ENCODE results near the gene SCYGR7.

DNA sequence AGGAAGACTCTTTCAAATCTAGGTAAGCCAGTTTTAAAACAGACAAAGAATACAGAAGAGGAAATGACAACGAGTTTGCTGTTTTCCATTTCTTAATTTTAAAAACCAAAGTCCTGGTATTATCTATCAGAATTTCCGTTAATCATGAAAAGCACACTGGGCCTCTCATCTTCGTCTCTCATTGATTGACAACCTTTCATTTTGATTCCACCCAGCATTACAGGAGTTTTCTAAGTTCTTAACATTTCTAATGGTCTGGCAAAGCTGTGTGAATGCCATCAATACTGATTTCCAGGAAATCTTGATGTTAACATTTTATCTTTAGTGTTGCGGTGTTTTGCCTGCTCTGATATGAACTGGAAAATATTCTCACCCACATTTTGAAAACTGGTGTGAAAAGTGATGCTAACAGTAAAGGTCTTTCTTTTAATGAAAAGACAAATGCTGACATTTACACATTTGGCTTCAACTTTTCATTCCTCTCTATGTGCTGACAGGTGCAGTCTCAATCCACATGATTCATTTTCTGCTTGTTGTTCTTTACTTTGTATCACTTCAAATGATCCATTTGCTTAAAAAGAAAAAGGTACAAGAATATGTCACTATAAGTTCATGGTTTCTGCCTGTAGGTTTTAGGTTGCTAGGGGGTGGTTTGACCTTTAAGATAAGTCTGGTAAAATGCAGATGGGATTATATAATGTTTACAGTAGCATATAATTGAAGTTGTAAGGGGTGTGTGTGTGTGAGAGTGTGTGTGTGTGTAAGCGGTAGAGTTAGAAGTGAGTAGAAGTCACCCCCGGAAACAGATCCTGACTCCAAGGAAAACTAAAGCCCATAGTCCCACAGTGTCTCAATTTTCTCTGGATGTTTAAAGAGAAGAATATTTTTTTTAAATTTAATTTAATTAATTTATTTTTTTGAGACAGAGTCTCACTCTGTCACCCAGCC, 47.0 kb downstream of the SCYGR7 start:
- no peak for TF ChIP-seq CTCF (IDR thresholded peaks at IDR 0.05)
- TF ChIP-seq POLR2A (IDR thresholded peaks at IDR 0.05) = no peak

Data from uterus (tissue), 2 donors.